ENCODE results near the gene THAP4. TPM values are rescaled to one million over a fixed set of nuclear protein-coding genes. Genes with fewer than 3 reads are reported as not detected.

Gene THAP4
- total RNA-seq, 1 donor from 2014 or later: 40.9 TPM

- no peak for DNase-seq (ENCODE audit: low spot score)
- Mint-ChIP-seq H3K4me1 (ENCODE audit: low read depth) (peaks cover 32% of the 10 kb centered on the region), H3K36me3 (ENCODE audit: low read depth) (no peaks in the 10 kb centered on the region), H3K9me3 (ENCODE audit: low read depth) (no peaks in the 10 kb centered on the region), H3K27me3 (ENCODE audit: low read depth) (no peaks in the 10 kb centered on the region), H3K27ac (ENCODE audit: unreplicated experiment) (no peak overlapping the region), H3K4me3 (ENCODE audit: unreplicated experiment) (no peak overlapping the region)
- TF ChIP-seq CTCF (IDR thresholded peaks at IDR 0.05): no peak
Observed at GRCh38 chr2:241563571-241563980, 73.4 kb downstream of the THAP4 start.

- H3K4me3 Mint-ChIP-seq (ENCODE audit: unreplicated experiment): no peak overlapping the region
- H3K27ac Mint-ChIP-seq (ENCODE audit: unreplicated experiment): no peak overlapping the region
- no peak for TF ChIP-seq CTCF (IDR thresholded peaks at IDR 0.05)
- no peaks in the 10 kb centered on the region for H3K9me3 Mint-ChIP-seq (ENCODE audit: low read depth)
- DNase-seq (ENCODE audit: low spot score): peak; percentile 87
- no peaks in the 10 kb centered on the region for H3K36me3 Mint-ChIP-seq (ENCODE audit: low read depth)
- H3K27me3 Mint-ChIP-seq (ENCODE audit: low read depth): no peaks in the 10 kb centered on the region
- peaks cover 35% of the 10 kb centered on the region for H3K4me1 Mint-ChIP-seq (ENCODE audit: low read depth)
Observed at GRCh38 chr2:241563031-241563507, 73.9 kb downstream of the THAP4 start.

- TF ChIP-seq CTCF (IDR thresholded peaks at IDR 0.05): no peak
- DNase-seq (ENCODE audit: low spot score): peak; percentile 90
- H3K4me1 Mint-ChIP-seq (ENCODE audit: low read depth): peaks cover 38% of the 10 kb centered on the region
- H3K4me3 Mint-ChIP-seq (ENCODE audit: unreplicated experiment): no peak overlapping the region
- H3K27ac Mint-ChIP-seq (ENCODE audit: unreplicated experiment): peak overlapping the region; percentile 50
- H3K36me3 Mint-ChIP-seq (ENCODE audit: low read depth): no peaks in the 10 kb centered on the region
- no peaks in the 10 kb centered on the region for H3K27me3 Mint-ChIP-seq (ENCODE audit: low read depth)
- H3K9me3 Mint-ChIP-seq (ENCODE audit: low read depth): peaks cover 3% of the 10 kb centered on the region
Observed at GRCh38 chr2:241562269-241562891, 74.6 kb downstream of the THAP4 start.

GRCh38 chr2:241561832-241562231 lies 75.1 kb downstream of the THAP4 start:
- H3K4me1 Mint-ChIP-seq (ENCODE audit: low read depth): peaks cover 38% of the 10 kb centered on the region
- H3K27me3 Mint-ChIP-seq (ENCODE audit: low read depth): no peaks in the 10 kb centered on the region
- no peak for TF ChIP-seq CTCF (IDR thresholded peaks at IDR 0.05)
- peak overlapping the region; percentile 22 for H3K4me3 Mint-ChIP-seq (ENCODE audit: unreplicated experiment)
- H3K9me3 Mint-ChIP-seq (ENCODE audit: low read depth): peaks cover 5% of the 10 kb centered on the region
- peaks cover 1% of the 10 kb centered on the region for H3K36me3 Mint-ChIP-seq (ENCODE audit: low read depth)
- DNase-seq (ENCODE audit: low spot score): peak; percentile 95
- peak overlapping the region; percentile 50 for H3K27ac Mint-ChIP-seq (ENCODE audit: unreplicated experiment)

GRCh38 chr2:241560883-241561474 lies 76.0 kb downstream of the THAP4 start:
- Mint-ChIP-seq H3K27me3 (ENCODE audit: low read depth) (no peaks in the 10 kb centered on the region), H3K9me3 (ENCODE audit: low read depth) (peaks cover 8% of the 10 kb centered on the region), H3K36me3 (ENCODE audit: low read depth) (peaks cover 2% of the 10 kb centered on the region), H3K4me3 (ENCODE audit: unreplicated experiment) (peak overlapping the region; percentile 74), H3K4me1 (ENCODE audit: low read depth) (peaks cover 38% of the 10 kb centered on the region), H3K27ac (ENCODE audit: unreplicated experiment) (peak overlapping the region; percentile 74)
- TF ChIP-seq CTCF (IDR thresholded peaks at IDR 0.05): no peak
- DNase-seq (ENCODE audit: low spot score): peak; percentile 93
